HG02798 (cell line): ENCODE data around the gene TOP2A.

ENCODE experiments used
- ATAC-seq: cut with Tn5 transposase; IDR thresholded peaks from one replicate; pipeline ENCODE4 v1.9.1; 2021; ENCODE audit warnings: mild to moderate bottlenecking; ENCODE audit not compliant: unreplicated experiment, poor library complexity

The TOP2A gene

GRCh38 chr17:40363111-40363827 is 54.4 kb downstream of the TOP2A start:
- ATAC-seq, result peak; percentile 18

- ATAC-seq, result peak; percentile 65
These were observed 55.0 kb downstream of the TOP2A start for GRCh38 chr17:40362696-40363110.

GRCh38 chr17:40361925-40362695 is 55.6 kb downstream of the TOP2A start:
- ATAC-seq, result no peak

GRCh38 chr17:40361063-40361924 is 56.4 kb downstream of the TOP2A start:
- ATAC-seq, result no peak

GRCh38 chr17:40360091-40360490 is 57.6 kb downstream of the TOP2A start:
- no peak for ATAC-seq

GRCh38 chr17:40358323-40359038 is 59.2 kb downstream of the TOP2A start:
- ATAC-seq, result peak; percentile 39

- ATAC-seq, result no peak
These were observed 60.5 kb downstream of the TOP2A start for GRCh38 chr17:40356990-40357881.

GRCh38 chr17:40355804-40356758 is 61.6 kb downstream of the TOP2A start:
- ATAC-seq, result no peak

- ATAC-seq, result peak; percentile 62
These were observed 62.4 kb downstream of the TOP2A start for GRCh38 chr17:40355123-40355803.

- ATAC-seq, result no peak
These were observed 63.2 kb downstream of the TOP2A start for GRCh38 chr17:40354221-40355122.

- ATAC-seq, result no peak
These were observed 64.8 kb downstream of the TOP2A start for GRCh38 chr17:40352779-40353394.

GRCh38 chr17:40352237-40352778 is 65.4 kb downstream of the TOP2A start:
- no peak for ATAC-seq

GRCh38 chr17:40351359-40352236 is 66.1 kb downstream of the TOP2A start:
- no peak for ATAC-seq

GRCh38 chr17:40350689-40351358 is 66.9 kb downstream of the TOP2A start:
- no peak for ATAC-seq
